ENCODE measurements around the gene GRAMD2B.
"Not testable (repeated sequence)": the region's sequence is repeated elsewhere in the genome, so short reads cannot be mapped to it uniquely, and the experiment has no call there.

The GRAMD2B gene

DNA sequence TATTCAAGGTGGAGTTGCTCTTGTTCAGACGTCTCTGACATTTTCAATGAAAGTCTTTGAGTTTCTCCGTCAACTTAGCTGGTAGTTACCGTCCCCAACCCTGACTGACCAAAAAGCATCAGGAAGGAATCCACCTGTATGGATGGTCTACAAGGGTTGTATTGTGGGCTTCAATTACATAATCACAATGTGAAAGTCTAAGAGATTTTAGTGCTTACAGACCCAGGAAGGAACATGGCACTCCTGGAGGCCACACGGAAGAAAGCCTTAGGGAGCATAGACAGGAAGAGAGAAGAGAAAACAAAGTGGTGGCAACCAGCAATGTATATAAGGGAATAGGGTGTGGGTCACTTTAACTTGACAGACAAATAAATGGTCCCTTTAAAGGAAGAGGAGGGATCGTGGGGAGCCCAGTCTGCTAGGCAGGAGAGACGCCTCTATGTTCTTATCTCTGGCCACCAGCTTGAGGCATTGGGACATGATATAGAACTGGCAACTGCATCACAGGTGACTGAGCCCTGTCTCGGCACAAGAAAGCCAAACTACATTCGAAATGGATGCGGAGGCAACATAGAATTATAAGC, 91.4 kb downstream of the GRAMD2B start:
- no peaks in the 10 kb centered on the region for H3K9me3 Mint-ChIP-seq (ENCODE audit: low read depth)
- no peak overlapping the region for H3K4me3 Mint-ChIP-seq
- peaks cover 22% of the 10 kb centered on the region for H3K4me1 Mint-ChIP-seq (ENCODE audit: low read depth)
- H3K27ac Mint-ChIP-seq, result no peak overlapping the region
- peaks cover 2% of the 10 kb centered on the region for H3K36me3 Mint-ChIP-seq
- no peaks in the 10 kb centered on the region for H3K27me3 Mint-ChIP-seq

DNA sequence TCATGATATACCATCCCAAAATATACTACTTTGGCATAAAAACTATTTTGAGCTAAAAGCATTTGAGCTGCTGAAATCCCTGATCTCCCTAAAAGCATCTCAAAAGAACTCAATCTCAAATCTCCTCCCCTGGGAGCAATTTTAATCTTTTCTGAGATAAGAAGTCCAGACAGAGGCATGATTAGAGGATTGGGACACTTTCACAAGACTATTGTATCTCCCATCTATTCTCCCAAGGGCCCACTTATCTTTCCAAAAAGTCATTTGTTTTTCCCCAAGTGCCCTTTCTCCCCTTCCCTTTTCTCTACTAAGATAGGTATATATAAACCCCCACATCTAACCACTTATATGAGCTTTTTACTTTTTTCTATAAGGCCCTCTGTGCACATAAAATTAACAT, 92.1 kb downstream of the GRAMD2B start:
- no peaks in the 10 kb centered on the region for H3K9me3 Mint-ChIP-seq (ENCODE audit: low read depth)
- no peak overlapping the region for H3K27ac Mint-ChIP-seq

DNA sequence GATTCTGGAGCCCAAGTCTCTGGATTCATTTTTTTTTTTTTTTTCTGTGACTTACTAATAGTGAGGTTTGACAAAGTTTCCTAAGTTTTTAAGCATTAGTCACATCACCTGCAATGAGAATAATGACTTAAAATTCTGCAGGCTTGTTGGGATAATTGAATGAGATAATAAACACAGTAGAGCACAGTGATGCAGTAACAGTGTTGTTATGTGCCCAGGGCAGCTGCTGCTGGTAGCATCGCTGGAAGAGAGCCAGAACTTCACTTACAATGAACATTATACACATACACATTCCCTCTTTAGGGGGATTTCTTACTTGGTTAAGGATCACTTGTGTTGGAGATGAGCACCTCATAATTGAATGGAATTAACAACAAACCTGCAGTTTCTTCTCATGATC, 92.9 kb downstream of the GRAMD2B start:
- Mint-ChIP-seq H3K9me3 (ENCODE audit: low read depth) (no peaks in the 10 kb centered on the region), H3K36me3 (peaks cover 2% of the 10 kb centered on the region), H3K4me3 (no peak overlapping the region), H3K27ac (no peak overlapping the region), H3K27me3 (no peaks in the 10 kb centered on the region), H3K4me1 (ENCODE audit: low read depth) (peaks cover 10% of the 10 kb centered on the region)

More for the DNA sequence above, 92.1 kb downstream of the GRAMD2B start:
- H3K27me3 Mint-ChIP-seq, result no peaks in the 10 kb centered on the region
- H3K4me3 Mint-ChIP-seq, result no peak overlapping the region
- H3K4me1 Mint-ChIP-seq (ENCODE audit: low read depth), result peaks cover 18% of the 10 kb centered on the region
- H3K36me3 Mint-ChIP-seq, result peaks cover 2% of the 10 kb centered on the region

DNA sequence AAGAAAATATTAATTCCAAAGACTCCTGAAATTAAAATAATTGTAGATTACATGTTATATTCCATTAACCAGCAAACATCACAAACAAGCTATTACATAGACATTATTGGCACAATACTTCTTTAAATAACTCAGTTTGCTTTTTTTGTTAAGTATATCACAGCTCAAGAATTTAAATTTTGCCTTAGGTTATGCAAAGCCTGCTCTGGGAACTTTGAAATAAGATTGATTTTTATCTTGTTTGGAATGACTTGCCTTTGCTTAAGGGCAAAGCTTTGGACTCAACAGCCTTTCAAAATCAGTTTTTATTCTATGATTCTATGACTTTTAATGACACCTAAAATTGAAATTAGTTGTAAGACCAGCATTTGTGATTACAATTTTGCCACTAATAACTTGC, 93.6 kb downstream of the GRAMD2B start:
- H3K27ac Mint-ChIP-seq, result no peak overlapping the region
- no peak overlapping the region for H3K4me3 Mint-ChIP-seq
- peaks cover 2% of the 10 kb centered on the region for H3K36me3 Mint-ChIP-seq
- peaks cover 9% of the 10 kb centered on the region for H3K4me1 Mint-ChIP-seq (ENCODE audit: low read depth)
- no peaks in the 10 kb centered on the region for H3K9me3 Mint-ChIP-seq (ENCODE audit: low read depth)
- H3K27me3 Mint-ChIP-seq, result no peaks in the 10 kb centered on the region

DNA sequence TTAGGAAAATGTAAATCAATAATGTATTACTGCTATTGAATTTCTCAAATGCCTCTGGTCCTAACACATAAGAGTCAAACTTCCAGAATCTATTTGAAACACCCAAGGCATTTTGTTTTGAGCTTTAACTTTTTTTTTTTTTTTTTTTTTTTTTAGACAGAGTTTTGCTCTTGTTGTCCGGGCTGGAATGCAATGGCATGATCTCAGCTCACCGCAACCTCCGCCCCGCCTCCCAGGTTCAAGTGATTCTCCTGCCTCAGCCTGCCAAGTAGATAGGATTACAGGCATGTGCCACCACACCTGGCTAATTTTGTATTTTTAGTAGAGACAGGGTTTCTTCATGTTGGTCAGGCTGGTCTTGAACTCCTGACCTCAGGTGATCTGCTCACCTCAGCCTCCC, 96.0 kb downstream of the GRAMD2B start:
- H3K36me3 Mint-ChIP-seq; H3K27ac Mint-ChIP-seq; H3K27me3 Mint-ChIP-seq; H3K4me1 Mint-ChIP-seq (ENCODE audit: low read depth); H3K9me3 Mint-ChIP-seq (ENCODE audit: low read depth); H3K4me3 Mint-ChIP-seq: not testable (repeated sequence)

DNA sequence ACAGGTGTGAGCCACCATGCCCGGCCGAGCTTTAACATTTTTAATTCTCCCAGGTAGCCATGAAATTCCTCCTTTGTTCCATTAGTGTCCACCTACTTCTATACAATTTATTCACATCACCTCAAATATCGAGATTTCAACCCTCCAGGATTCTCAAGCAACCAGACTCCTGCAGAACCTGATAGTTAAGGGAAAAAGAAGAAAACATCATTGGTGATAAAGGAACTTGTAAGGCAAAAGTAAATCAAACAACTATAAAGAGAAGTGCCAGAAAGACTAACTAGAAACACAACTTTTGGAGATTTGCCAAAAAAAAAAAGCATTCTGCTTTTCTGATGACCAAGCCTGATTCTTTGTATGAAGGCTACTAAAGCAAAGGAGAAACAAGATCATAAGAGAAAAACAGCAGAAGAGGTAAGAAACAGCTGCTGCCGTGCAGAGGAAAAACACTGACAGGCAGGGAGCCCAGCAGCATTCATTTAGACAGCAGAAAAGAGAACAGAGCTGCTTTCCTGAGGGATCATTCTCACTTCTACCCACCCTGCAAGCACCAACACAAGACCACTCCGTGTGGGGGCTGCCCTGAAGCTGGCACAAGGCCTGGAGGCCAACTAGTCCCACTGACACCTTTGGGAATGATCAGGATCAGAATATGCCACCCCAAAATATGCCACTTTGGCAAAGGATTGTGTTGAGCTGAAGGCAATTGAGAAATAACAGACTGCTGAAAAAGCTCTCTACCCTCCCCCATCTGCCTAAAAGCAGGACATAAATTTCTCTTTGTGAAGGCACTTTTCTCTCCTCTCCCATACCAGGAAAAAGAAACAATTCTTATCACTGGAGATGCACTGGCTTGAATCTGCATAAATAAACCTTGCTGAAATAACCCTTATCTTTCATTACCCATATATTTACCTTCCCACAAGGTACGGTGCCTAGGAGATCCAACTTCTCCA, 96.7 kb downstream of the GRAMD2B start:
- Mint-ChIP-seq H3K9me3 (ENCODE audit: low read depth) (no peaks in the 10 kb centered on the region), H3K4me1 (ENCODE audit: low read depth) (peaks cover 3% of the 10 kb centered on the region), H3K36me3 (no peaks in the 10 kb centered on the region), H3K27ac (no peak overlapping the region), H3K27me3 (no peaks in the 10 kb centered on the region), H3K4me3 (no peak overlapping the region)

DNA sequence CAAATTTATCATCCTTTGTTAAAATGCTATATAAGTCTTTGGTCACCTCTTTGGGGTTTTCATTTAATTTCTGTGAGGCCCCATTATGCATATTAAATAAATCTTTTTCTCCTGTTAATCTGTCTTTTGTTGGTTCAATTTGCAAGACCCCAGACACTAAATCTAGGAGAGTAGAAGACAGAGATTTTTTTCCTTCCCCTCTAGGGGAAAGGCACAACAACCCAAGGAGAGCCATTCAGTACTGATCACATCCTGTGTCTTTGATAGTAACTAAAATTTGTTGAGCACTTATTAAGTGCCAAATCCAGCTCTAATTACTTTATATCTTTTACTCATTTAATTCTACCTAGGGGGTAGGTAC, 97.4 kb downstream of the GRAMD2B start:
- H3K4me3 Mint-ChIP-seq, result no peak overlapping the region
- H3K27me3 Mint-ChIP-seq, result no peaks in the 10 kb centered on the region
- H3K9me3 Mint-ChIP-seq (ENCODE audit: low read depth), result no peaks in the 10 kb centered on the region
- no peak overlapping the region for H3K27ac Mint-ChIP-seq
- H3K4me1 Mint-ChIP-seq (ENCODE audit: low read depth), result peaks cover 3% of the 10 kb centered on the region
- no peaks in the 10 kb centered on the region for H3K36me3 Mint-ChIP-seq

DNA sequence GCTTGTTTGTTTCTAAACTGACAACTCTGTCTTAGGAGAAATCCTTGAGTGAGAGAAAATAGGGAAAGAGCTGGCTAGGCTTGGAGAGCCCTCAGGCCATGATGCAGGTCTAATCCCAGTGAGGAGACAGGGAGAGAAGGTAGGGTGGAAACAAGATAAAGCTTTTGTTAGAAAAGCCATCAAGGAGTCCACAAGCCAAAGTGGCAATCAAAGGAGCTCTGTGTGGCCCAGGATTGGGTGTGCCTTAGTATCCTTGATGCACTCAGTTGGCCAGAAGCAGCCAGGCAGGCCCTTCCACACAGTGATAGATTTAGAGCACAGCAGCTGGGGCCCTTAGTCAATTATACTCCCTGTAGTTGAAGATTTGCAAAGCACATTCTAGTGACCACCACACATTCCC, 97.9 kb downstream of the GRAMD2B start:
- H3K36me3 Mint-ChIP-seq, result no peaks in the 10 kb centered on the region
- H3K4me1 Mint-ChIP-seq (ENCODE audit: low read depth), result peaks cover 3% of the 10 kb centered on the region
- no peaks in the 10 kb centered on the region for H3K27me3 Mint-ChIP-seq
- no peak overlapping the region for H3K4me3 Mint-ChIP-seq
- H3K9me3 Mint-ChIP-seq (ENCODE audit: low read depth), result no peaks in the 10 kb centered on the region
- no peak overlapping the region for H3K27ac Mint-ChIP-seq

DNA sequence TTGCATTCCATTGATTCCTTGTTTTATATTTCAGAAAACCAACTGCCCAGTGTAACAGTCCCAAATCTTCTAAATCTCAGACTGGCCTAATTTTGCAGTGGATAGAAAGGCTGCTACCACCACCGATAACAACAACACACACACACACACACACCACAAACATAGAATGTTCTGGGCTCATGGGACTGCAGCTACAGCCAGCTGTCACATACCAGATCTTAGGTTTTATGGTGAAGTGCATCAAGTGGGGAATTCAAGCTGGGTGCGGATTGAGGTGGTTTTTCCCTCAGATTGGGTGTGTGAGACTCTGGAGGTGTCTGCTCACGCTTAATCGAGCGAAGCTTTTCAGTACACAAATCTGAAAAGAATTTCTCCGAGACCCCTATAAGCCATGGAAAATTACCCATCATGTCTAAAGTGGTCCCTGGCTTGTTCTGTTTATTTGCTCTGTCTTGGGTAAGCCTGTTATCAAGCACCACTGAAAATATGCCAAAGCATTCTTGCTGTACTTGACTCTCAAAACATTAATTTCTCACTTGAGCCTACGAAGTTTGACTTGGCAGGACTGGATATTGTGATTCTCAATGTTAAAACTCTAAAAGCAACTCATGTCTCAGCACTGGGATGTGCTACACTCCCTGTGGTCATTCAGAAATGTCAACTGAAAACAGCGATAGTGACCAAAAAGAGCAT, 100.8 kb downstream of the GRAMD2B start:
- no peaks in the 10 kb centered on the region for H3K36me3 Mint-ChIP-seq
- no peak overlapping the region for H3K27ac Mint-ChIP-seq
- peaks cover 3% of the 10 kb centered on the region for H3K4me1 Mint-ChIP-seq (ENCODE audit: low read depth)
- H3K9me3 Mint-ChIP-seq (ENCODE audit: low read depth), result no peaks in the 10 kb centered on the region
- H3K27me3 Mint-ChIP-seq, result no peaks in the 10 kb centered on the region
- no peak overlapping the region for H3K4me3 Mint-ChIP-seq

DNA sequence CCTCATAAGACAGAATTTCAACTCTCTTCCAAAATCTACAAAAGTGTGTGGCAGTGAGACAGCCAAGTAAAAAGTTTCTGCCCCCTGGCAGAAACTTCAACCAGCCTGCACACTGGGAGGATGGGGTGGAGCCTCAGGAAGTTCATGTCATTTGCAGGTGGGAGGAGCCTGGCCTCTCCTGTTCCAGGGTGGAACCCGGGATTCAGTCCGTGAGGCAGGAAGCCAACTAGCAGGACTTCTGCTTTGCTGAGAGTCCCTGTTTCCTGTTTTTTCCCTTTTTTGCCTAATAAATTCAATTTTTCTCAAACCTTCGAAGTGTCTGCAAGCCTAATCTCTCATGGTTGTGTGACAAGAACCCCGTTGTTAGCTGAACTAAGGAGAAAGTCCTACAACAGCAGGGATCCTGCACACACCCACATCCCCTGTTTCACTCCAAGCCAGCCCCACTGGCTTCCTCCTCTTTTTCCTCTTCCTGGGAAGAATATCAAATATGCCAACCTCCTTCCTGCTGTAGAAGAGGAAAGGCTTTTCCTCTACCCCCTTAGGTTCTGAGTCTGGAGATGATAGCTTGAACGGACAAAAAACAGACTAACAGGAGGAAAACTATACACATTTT, 102.5 kb downstream of the GRAMD2B start:
- H3K27me3 Mint-ChIP-seq, result no peaks in the 10 kb centered on the region
- H3K4me3 Mint-ChIP-seq, result no peak overlapping the region
- no peak overlapping the region for H3K27ac Mint-ChIP-seq
- no peaks in the 10 kb centered on the region for H3K36me3 Mint-ChIP-seq
- no peaks in the 10 kb centered on the region for H3K9me3 Mint-ChIP-seq (ENCODE audit: low read depth)
- no peaks in the 10 kb centered on the region for H3K4me1 Mint-ChIP-seq (ENCODE audit: low read depth)

DNA sequence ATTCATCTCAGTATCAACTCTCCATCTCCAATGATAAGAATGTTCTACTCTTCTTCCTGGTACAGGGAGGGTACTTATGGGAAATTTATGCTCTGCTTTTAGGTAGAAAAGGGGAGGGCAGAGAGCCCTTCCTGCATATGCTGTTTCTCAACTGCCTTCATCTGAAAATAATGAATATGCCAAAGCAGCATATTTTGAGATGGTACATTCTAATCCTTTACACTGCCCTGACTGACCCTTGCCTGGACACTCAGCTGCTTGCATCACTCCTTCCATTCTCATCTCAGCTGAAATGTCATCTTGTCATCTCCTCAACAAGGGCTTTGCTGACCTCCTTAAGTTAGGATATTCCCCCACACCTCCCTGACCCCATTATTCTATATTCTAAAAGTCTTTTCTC, 103.3 kb downstream of the GRAMD2B start:
- Mint-ChIP-seq H3K27me3 (no peaks in the 10 kb centered on the region), H3K9me3 (ENCODE audit: low read depth) (no peaks in the 10 kb centered on the region), H3K36me3 (no peaks in the 10 kb centered on the region), H3K27ac (no peak overlapping the region), H3K4me1 (ENCODE audit: low read depth) (no peaks in the 10 kb centered on the region), H3K4me3 (no peak overlapping the region)

DNA sequence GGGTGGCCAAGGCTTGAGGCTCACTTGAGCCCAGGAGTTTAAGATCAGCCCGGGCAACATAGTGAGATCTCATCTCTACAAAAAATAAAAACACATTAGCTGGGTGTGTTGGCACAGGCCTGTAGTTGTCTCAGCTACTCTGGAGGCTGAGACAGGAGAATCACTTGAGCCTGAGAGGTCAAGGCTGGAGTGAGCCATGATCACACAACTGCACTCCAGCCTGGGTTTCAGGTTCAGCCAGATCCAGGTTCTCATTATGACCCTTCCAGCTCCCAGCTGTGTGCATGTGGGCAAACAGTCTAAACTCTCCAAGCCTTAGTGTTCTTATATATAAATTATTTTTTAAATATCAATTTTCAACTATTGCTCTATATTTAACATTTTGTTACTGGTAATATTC, 103.9 kb downstream of the GRAMD2B start:
- no peak overlapping the region for H3K27ac Mint-ChIP-seq
- no peaks in the 10 kb centered on the region for H3K27me3 Mint-ChIP-seq
- no peaks in the 10 kb centered on the region for H3K36me3 Mint-ChIP-seq
- no peak overlapping the region for H3K4me3 Mint-ChIP-seq
- no peaks in the 10 kb centered on the region for H3K9me3 Mint-ChIP-seq (ENCODE audit: low read depth)
- no peaks in the 10 kb centered on the region for H3K4me1 Mint-ChIP-seq (ENCODE audit: low read depth)

DNA sequence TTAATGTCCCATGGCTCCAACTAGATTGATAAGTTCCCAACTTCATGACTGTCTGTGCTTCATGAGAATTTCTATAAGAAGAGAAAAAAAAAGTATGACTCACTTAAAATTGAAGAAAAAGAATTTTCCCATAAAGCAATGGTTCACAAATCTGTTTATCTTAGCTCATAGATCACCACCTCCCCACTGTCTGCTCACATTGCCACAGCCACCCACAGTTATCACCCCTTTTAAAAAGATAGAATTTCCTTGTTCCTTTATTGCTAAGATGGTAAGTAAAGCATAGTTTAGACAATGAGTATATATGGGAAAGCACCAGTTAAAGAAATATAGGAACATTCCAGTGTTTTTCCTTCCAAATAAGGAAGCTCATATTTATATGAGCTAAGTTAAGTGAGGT, 104.7 kb downstream of the GRAMD2B start:
- no peaks in the 10 kb centered on the region for H3K27me3 Mint-ChIP-seq
- H3K27ac Mint-ChIP-seq, result no peak overlapping the region
- H3K4me3 Mint-ChIP-seq, result no peak overlapping the region
- no peaks in the 10 kb centered on the region for H3K9me3 Mint-ChIP-seq (ENCODE audit: low read depth)
- no peaks in the 10 kb centered on the region for H3K4me1 Mint-ChIP-seq (ENCODE audit: low read depth)
- H3K36me3 Mint-ChIP-seq, result no peaks in the 10 kb centered on the region

DNA sequence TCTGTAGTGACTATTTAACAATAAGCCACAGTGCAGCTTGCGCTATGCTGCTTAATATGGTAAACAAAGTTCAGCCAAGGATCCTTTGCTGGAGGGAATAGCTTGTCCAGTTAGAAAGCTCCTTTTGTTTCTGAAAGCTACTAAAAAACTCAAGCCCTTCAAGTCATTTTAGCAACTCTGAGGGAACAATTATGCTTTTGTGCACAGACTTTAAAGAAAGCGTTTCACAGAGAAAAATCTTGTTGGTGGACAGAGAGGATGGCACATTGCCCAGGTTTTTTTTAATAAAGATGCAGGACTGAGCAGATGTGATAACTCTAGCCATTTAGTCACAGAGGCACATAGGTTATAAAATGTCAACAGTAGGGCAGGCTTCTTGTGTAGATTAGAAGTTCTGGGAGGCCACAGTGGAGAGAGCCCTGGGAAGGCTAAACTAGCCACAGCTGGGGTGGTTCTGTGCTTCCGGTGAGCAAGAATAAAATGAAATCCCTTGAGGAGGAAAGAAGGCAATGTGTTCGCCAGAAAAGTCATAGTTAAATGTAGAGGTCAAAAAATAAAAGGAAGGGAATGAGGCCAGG, 108.4 kb downstream of the GRAMD2B start:
- Mint-ChIP-seq H3K4me1 (ENCODE audit: low read depth) (no peaks in the 10 kb centered on the region), H3K9me3 (ENCODE audit: low read depth) (no peaks in the 10 kb centered on the region), H3K27ac (peak overlapping the region; percentile 10), H3K36me3 (no peaks in the 10 kb centered on the region), H3K4me3 (no peak overlapping the region), H3K27me3 (no peaks in the 10 kb centered on the region)

DNA sequence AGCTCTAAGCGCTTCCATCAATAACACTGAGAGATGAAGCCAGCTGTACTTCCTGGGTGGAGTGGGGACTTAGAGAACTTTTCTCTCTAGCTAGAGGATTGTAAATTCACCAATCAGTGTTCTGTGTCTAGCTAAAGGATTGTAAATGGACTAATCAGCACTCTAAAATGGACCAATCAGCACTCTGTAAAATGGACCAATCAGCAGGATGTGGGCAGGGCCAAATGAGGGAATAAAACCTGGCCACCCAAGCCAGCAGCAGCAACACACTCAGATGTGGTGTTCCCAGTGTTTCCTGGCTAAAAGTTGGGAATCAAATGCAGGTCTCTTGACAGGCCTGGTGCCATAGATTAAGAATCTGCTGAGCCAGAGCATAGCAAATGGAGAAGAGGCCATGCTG, 111.3 kb downstream of the GRAMD2B start:
- Mint-ChIP-seq H3K9me3 (ENCODE audit: low read depth) (no peaks in the 10 kb centered on the region), H3K36me3 (no peaks in the 10 kb centered on the region), H3K4me1 (ENCODE audit: low read depth) (no peaks in the 10 kb centered on the region), H3K27ac (no peak overlapping the region), H3K4me3 (no peak overlapping the region), H3K27me3 (no peaks in the 10 kb centered on the region)
